Measurements from ENCODE around the gene ADAMTSL5. TPM values are rescaled to one million over a fixed set of nuclear protein-coding genes. Genes with fewer than 3 reads are reported as not detected.

Gene ADAMTSL5
- total RNA-seq, 2 donors from 2014 or later: 14.5 to 27.2 TPM

DNA sequence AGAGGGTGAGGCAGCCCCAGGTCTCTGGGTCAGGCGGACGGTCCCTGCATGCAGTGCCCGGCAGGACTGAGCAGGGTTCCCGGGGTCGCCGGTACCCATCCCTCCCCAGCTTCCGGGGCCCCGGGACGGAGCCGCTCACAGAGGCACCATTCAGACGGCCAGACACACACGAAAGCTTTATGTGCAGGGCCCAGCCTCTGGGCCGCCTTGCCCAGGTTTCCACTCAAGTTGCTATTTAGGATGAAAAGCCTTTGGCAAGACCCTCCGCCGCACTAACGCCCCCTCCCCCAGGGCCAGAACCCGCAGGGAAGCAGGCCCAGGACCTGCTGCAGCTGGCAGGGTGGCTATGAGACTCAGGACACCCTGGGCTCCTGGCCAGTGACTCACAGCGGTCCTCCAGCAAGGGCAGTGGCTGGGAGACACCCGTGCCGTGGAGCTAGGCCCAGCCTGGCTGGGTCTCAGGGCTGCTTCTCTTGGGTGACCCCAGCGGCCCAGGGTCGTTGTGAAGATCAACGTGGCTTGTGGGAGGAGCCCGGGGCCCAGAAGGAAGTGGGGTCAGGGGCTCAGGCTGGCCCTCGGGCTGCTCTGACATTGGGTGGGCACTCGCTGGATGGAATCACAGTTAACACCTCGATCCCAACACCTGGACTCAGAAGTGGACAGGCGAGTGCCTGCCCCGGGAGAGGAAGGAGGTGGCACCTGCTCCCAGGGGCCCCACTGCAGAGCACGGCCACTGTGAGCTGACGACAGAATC lies 38.6 kb downstream of the ADAMTSL5 start:
- Histone ChIP-seq H3K27ac (no peak overlapping the region), H3K9me3 (no peaks in the 10 kb centered on the region), H3K4me1 (peaks cover 2 to 54% of the 10 kb centered on the region in 2 donors), H3K4me3 (no peak overlapping the region), H3K27me3 (peaks cover 12 to 25% of the 10 kb centered on the region in 2 donors), H3K36me3 (no peaks in the 10 kb centered on the region)
- DNase-seq (ENCODE audit: low spot score): no peak
- TF ChIP-seq, protein P1, sequence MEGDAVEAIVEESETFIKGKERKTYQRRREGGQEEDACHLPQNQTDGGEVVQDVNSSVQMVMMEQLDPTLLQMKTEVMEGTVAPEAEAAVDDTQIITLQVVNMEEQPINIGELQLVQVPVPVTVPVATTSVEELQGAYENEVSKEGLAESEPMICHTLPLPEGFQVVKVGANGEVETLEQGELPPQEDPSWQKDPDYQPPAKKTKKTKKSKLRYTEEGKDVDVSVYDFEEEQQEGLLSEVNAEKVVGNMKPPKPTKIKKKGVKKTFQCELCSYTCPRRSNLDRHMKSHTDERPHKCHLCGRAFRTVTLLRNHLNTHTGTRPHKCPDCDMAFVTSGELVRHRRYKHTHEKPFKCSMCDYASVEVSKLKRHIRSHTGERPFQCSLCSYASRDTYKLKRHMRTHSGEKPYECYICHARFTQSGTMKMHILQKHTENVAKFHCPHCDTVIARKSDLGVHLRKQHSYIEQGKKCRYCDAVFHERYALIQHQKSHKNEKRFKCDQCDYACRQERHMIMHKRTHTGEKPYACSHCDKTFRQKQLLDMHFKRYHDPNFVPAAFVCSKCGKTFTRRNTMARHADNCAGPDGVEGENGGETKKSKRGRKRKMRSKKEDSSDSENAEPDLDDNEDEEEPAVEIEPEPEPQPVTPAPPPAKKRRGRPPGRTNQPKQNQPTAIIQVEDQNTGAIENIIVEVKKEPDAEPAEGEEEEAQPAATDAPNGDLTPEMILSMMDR (IDR thresholded peaks at IDR 0.05): no peak

DNA sequence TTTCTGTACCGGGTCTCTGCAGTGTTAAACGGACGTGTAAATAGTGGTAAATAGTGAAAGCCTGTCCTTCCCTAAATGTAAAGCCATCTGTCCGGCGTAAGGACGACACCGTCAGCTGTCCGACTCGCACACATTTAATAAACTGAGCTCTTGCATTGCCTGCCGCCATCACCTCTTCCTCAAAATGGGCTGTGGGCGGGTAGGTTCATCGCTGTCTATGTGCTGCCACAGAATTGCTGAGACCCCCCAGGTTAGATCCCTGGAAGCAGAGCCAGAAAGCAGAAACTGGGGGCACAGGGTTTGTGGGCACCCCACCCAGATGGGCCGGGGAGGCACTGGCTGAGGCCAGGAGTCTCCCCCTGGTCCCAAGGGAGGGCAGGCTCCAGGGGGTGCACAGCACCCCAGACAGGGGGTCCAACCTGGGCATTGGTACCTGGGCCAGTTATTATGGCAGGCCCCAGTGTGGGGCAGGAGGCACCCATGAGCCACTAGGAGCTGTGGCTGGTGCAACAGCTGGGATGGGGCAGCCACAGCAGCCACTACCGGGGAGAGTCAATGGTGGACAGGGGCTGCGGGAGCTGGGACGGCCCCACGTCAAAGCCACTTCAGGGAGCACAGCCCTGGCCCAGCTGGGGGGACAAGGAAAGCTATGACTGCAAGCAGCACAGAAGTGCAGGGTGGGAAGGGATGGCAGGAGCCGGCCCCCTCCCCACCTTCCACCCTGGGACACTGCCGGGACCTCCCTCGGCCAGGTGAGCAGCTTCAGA lies 39.6 kb downstream of the ADAMTSL5 start:
- TF ChIP-seq, protein P1 (IDR thresholded peaks at IDR 0.05): no peak
- no peak overlapping the region for H3K4me3 ChIP-seq
- H3K4me1 ChIP-seq: peaks cover 2 to 57% of the 10 kb centered on the region in 2 donors
- H3K27ac ChIP-seq: no peak overlapping the region
- H3K9me3 ChIP-seq: no peaks in the 10 kb centered on the region
- no peaks in the 10 kb centered on the region for H3K36me3 ChIP-seq
- H3K27me3 ChIP-seq: peaks cover 16 to 32% of the 10 kb centered on the region in 2 donors
- no peak for DNase-seq (ENCODE audit: low spot score)

DNA sequence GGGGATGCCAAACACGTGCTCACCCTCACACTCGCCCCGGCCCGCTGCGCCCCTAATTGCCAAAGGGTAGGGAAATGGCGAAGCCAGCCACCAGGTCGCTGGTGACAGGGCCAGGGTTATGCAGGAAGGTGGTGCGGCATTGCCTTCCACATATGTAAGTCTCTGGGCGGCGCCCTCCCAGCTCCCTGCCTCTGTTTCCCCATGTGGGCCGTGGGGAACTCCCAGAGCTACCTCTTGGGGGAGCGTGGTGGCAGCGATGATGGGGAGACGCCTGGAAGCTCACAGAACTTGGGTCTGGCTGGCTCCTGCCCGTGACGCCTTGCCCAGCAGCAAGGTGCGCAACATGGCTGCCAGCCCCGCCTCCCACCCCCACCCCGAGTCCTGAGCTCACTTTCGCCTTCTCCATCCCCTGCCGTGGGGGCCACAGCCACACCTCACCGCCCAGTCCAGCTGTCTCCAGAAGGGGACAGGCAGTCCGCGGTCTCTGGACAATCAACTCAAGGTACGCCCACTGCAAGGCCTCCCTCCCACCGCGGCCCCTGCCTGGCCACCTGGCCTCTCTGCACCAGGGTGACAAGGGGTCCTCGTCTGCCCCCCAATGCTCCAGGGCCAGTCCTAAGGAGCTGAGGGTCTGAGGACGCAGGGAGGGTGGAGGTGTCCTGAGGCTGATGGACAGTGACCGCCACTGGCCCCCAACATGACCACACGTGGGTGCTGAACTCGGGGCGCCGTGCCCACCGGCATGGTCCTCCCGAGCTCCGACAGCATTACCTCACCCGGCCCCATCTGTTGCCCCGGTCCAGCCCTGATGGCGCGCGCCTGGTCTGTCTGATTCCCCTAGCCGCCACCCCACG lies 40.4 kb downstream of the ADAMTSL5 start:
- no peak overlapping the region for H3K4me3 ChIP-seq
- TF ChIP-seq, protein P1 (IDR thresholded peaks at IDR 0.05): no peak
- H3K27ac ChIP-seq: no peak overlapping the region
- no peaks in the 10 kb centered on the region for H3K9me3 ChIP-seq
- peaks cover 22 to 40% of the 10 kb centered on the region in 2 donors for H3K27me3 ChIP-seq
- no peaks in the 10 kb centered on the region for H3K36me3 ChIP-seq
- peaks cover 0 to 57% of the 10 kb centered on the region in 2 donors for H3K4me1 ChIP-seq
- no peak for DNase-seq (ENCODE audit: low spot score)

DNA sequence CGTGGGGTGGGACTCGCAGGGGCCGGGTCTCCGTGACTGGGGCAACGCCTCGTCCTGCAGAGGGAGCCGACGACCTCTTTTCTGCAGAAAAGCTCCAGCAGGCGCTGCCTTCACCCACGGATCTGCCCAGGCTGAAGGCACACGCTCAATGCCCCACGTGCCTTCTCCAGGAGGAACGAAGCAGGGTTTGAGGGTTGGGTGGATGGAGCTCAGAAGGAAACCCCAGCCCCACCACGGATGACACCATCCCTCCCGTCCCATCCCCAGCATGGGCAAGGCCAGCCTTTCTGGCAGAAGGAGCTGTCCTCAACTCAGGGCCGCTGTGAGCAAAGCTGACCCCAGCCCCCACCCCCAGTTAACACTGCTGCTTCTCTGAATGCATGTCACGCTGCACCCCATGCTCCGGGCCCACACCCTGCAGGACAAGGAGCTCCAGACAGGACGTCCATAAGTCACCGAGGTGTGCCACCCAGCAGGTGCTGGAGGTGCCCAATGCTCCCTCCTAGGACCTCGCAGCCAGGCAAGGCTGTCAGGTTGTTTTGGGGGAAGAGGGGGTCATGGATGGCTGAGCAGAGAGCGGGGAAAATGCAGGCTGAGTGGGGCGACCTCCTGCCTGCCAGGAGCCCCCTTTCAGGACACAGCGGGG lies 41.2 kb downstream of the ADAMTSL5 start:
- Histone ChIP-seq H3K27ac (no peak overlapping the region), H3K36me3 (no peaks in the 10 kb centered on the region), H3K4me1 (peaks cover 0 to 63% of the 10 kb centered on the region in 2 donors), H3K27me3 (peaks cover 23 to 48% of the 10 kb centered on the region in 2 donors), H3K9me3 (no peaks in the 10 kb centered on the region), H3K4me3 (peak overlapping the region in 1 of 2 donors; percentile 56)
- TF ChIP-seq, protein P1 (IDR thresholded peaks at IDR 0.05): peak in 1 of 2 donors; percentile 17
- DNase-seq (ENCODE audit: low spot score): no peak

DNA sequence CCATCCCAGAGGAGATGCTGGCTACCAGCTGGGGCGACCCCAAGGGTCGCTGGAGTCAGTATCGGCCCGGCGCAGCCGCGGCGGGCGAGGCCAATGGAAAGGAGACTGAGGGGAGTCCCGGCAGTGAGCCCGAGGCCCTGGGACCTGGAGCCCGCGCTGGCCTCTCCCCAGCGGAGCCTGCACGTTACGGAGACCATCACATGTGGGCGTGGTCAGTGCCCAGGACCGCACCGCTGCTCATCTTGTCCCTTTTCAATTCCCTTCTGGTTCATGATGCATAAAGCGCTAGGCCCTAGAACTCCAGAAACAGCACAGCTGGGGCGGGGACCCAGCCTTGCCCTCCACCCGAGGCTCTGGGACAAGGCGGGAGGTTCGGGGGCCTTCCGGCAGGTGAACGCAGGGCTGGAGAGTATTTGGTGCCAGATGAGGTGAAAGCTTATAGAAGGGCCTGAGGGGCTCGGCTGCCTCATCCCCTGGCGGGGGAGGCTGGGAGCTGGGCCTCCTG lies 41.8 kb downstream of the ADAMTSL5 start:
- Histone ChIP-seq H3K4me3 (peak overlapping the region; percentile 26 to 56), H3K9me3 (no peaks in the 10 kb centered on the region), H3K36me3 (no peaks in the 10 kb centered on the region), H3K27ac (no peak overlapping the region), H3K27me3 (peaks cover 28 to 52% of the 10 kb centered on the region in 2 donors), H3K4me1 (peaks cover 0 to 69% of the 10 kb centered on the region in 2 donors)
- no peak for DNase-seq (ENCODE audit: low spot score)
- TF ChIP-seq, protein P1 (IDR thresholded peaks at IDR 0.05): no peak
